SK-N-SH (cell line): ENCODE measurements around the gene P2RX3. TPM values are rescaled to one million over a fixed set of nuclear protein-coding genes. Genes with fewer than 3 reads are reported as not detected.

Source experiments
- CTCF ChIA-PET: fragments of 300-600, 350-600 bp; formaldehyde crosslinking; extraction: SDS; loops from one replicate; lab custom pipeline; 2021; lab: Yijun Ruan, JAX
- POLR2A ChIA-PET: fragments of 350-600 bp; sonication (Branson Sonifier 250); formaldehyde crosslinking; extraction: SDS; loops from one replicate; lab custom pipeline; 2020; ENCODE audit warnings: antibody characterized with exemption, inconsistent platforms; lab: Yijun Ruan, JAX
- DNase-seq: peaks from one replicate; pipeline ENCODE4 v3.0.0; 2012
- H2AFZ ChIP-seq: fragments of 200-600 bp; sonication (generic); 2 replicates; pipeline ENCODE4 v1.8.1; 2016; ENCODE audit warnings: antibody characterized with exemption, mild to moderate bottlenecking, low read depth
- H3F3A ChIP-seq: fragments of 200-600 bp; sonication (generic); replicated peaks from 2 replicates; pipeline ENCODE3; 2016; ENCODE audit warnings: antibody characterized with exemption, mild to moderate bottlenecking; ENCODE audit not compliant: insufficient read depth
- H3K27ac ChIP-seq, 2 experiments: fragments of 200-500 bp in 1 of 2; fragments of 200-600 bp in 1 of 2; sonication (Bioruptor generic) in 1 of 2; sonication (generic), shearing (Covaris generic) in 1 of 2; 2 replicates each; pipeline versions ENCODE4 v1.5.1 to v1.6.1; 2014 to 2016; ENCODE audit warnings: low read depth in 2 of 2, inconsistent platforms in 1 of 2, low read length in 1 of 2, mild to moderate bottlenecking in 1 of 2, mixed read lengths in 1 of 2
- H3K27me3 ChIP-seq: fragments of 200-600 bp; sonication (generic), shearing (Covaris generic); 2 replicates; pipeline ENCODE4 v1.6.1; 2016; ENCODE audit warnings: mixed run types; ENCODE audit not compliant: insufficient read depth
- H3K36me3 ChIP-seq, 2 experiments: fragments of 200-500 bp in 1 of 2; fragments of 200-600 bp in 1 of 2; sonication (Bioruptor generic) in 1 of 2; sonication (generic) in 1 of 2; replicated peaks in 1 of 2; 2 replicates each; pipeline versions ENCODE3 to v1.5.1; 2014 to 2016; ENCODE audit warnings: low read length in 1 of 2, mild to moderate bottlenecking in 1 of 2; ENCODE audit not compliant: insufficient read depth in 2 of 2, control insufficient read depth in 1 of 2
- H3K4me1 ChIP-seq, 2 experiments: fragments of 200-500 bp in 1 of 2; fragments of 200-600 bp in 1 of 2; sonication (Bioruptor generic) in 1 of 2; sonication (generic), shearing (Covaris generic) in 1 of 2; 2 replicates each; pipeline versions ENCODE4 v1.5.1 to v1.6.1; 2014 to 2016; ENCODE audit warnings: low read depth in 1 of 2, low read length in 1 of 2, mixed run types in 1 of 2; ENCODE audit not compliant: insufficient read depth in 2 of 2, control insufficient read depth in 1 of 2
- H3K4me2 ChIP-seq: fragments of 200-600 bp; sonication (generic), shearing (Covaris generic); 2 replicates; pipeline ENCODE4 v1.6.1; 2017; ENCODE audit warnings: mixed run types
- H3K4me3 ChIP-seq, 2 experiments: fragments of 200-500 bp in 1 of 2; fragments of 200-600 bp in 1 of 2; sonication (Bioruptor generic) in 1 of 2; sonication (generic), shearing (Covaris generic) in 1 of 2; 2 replicates each; pipeline versions ENCODE4 v1.5.1 to v1.8.1; 2014 to 2016; ENCODE audit warnings: low read depth in 2 of 2, inconsistent platforms in 1 of 2, low read length in 1 of 2, mild to moderate bottlenecking in 1 of 2, mixed read lengths in 1 of 2, moderate library complexity in 1 of 2
- H3K79me2 ChIP-seq: fragments of 200-600 bp; sonication (generic); 2 replicates; pipeline ENCODE4 v1.8.1; 2017; ENCODE audit warnings: mild to moderate bottlenecking; ENCODE audit not compliant: insufficient read depth
- H3K9ac ChIP-seq: fragments of 200-600 bp; sonication (generic); 2 replicates; pipeline ENCODE4 v1.6.1; 2017; ENCODE audit warnings: mixed run types
- H3K9me2 ChIP-seq: fragments of 200-600 bp; sonication (generic); 2 replicates; pipeline ENCODE4 v1.6.1; 2017; ENCODE audit warnings: mixed run types
- H3K9me3 ChIP-seq: fragments of 200-600 bp; sonication (generic); 2 replicates; pipeline ENCODE4 v1.6.1; 2017; ENCODE audit warnings: mixed run types, mild to moderate bottlenecking, moderate library complexity
- H4K20me1 ChIP-seq: fragments of 200-600 bp; sonication (generic); 2 replicates; pipeline ENCODE4 v1.6.1; 2017; ENCODE audit warnings: mild to moderate bottlenecking, mixed run types; ENCODE audit not compliant: insufficient read depth
- CTCF ChIP-seq: fragments of 200-600 bp; sonication (generic); IDR thresholded peaks from 2 replicates; pipeline ENCODE4 v1.6.1; 2017; ENCODE audit warnings: antibody characterized with exemption, mild to moderate bottlenecking, moderate library complexity
- ELF1 ChIP-seq: IDR thresholded peaks from 2 replicates; pipeline ENCODE4 v1.4.0; 2012
- EZH2phosphoT487 ChIP-seq: fragments of 200-600 bp; sonication (generic); IDR thresholded peaks from 2 replicates; pipeline ENCODE4 v1.6.1; 2017; ENCODE audit warnings: low read depth, mixed run types, mild to moderate bottlenecking, antibody characterized with exemption, moderate library complexity, borderline replicate concordance
- GABPA ChIP-seq: IDR thresholded peaks from 2 replicates; pipeline ENCODE4 v1.4.0; 2012; ENCODE audit warnings: low read depth, mild to moderate bottlenecking
- JUND ChIP-seq: IDR thresholded peaks from 2 replicates; pipeline ENCODE4 v1.4.0; 2012
- MEF2A ChIP-seq: IDR thresholded peaks from 2 replicates; pipeline ENCODE4 v1.4.0; 2012; ENCODE audit warnings: low read depth, borderline replicate concordance
- PBX3 ChIP-seq: IDR thresholded peaks from 2 replicates; pipeline ENCODE4; 2012
- RCOR1 ChIP-seq: fragments of 150-350 bp; IDR thresholded peaks from 2 replicates; pipeline ENCODE4 v1.6.1; 2017; ENCODE audit warnings: antibody characterized with exemption, low read length
- RFX5 ChIP-seq: IDR thresholded peaks from 2 replicates; pipeline ENCODE4 v1.6.1; 2012; ENCODE audit warnings: mild to moderate bottlenecking, improper control_type of control experiment, low read length
- TAF1 ChIP-seq: IDR thresholded peaks from 2 replicates; pipeline ENCODE4 v1.6.1; 2012; ENCODE audit warnings: low read depth, mild to moderate bottlenecking, low read length, moderate library complexity, borderline replicate concordance
- TEAD4 ChIP-seq: IDR thresholded peaks from 2 replicates; pipeline ENCODE4 v1.4.0; 2012; ENCODE audit warnings: mild to moderate bottlenecking, borderline replicate concordance; ENCODE audit not compliant: insufficient read depth
- USF1 ChIP-seq: IDR thresholded peaks from 2 replicates; pipeline ENCODE4 v1.4.0; 2012; ENCODE audit warnings: low read depth, borderline replicate concordance
- YY1 ChIP-seq: IDR thresholded peaks from 2 replicates; pipeline ENCODE4 v1.4.0; 2012; ENCODE audit warnings: low read depth, mild to moderate bottlenecking
- WGBS: methylation state at CpG from one replicate; pipeline ENCODE4 v1.1.6; 2017; ENCODE audit warnings: low lambda C conversion rate; 5-methylcytosine and 5-hydroxymethylcytosine counted together
- polyA plus RNA-seq, 3 experiments: library from polyadenylated mRNA; depleted of rRNA; stranded (reverse); fragments of >200 nt; gene quantifications; 2 replicates each; pipeline ENCODE4 v1.2.3, GENCODE V29; 2012

P2RX3 gene
- polyA plus RNA-seq, 1 of the 3 experiments (the other 2 are of a cell fraction) = not detected

- no peak for DNase-seq
- H3K79me2 ChIP-seq = peaks cover 45% of the 10 kb centered on the region
- no peaks in the 10 kb centered on the region for H3K9me3 ChIP-seq
- H3K4me3 ChIP-seq = no peak overlapping the region
- ChIA-PET CTCF (interaction anchor here (1.3 to 1.7 kb wide), 2 partner anchors 125 to 308 kb away, joined by 3 to 6 read pairs; no protein-coding TSS in a partner anchor), POLR2A (interaction anchor here (3.2 kb wide), 1 partner anchor 8 kb away, joined by 29 read pairs; the partner anchor contains the start of gene TNKS1BP1)
- H3K9ac ChIP-seq = no peak overlapping the region
- WGBS = 90% methylated on average over 8 of the region's 11 CpGs
- H3K4me1 ChIP-seq = peaks cover 7 to 15% of the 10 kb centered on the region in 2 experiments; a peak in 3 of 4 replicates
- no peak overlapping the region for H3K4me2 ChIP-seq
- no peaks in the 10 kb centered on the region for H3F3A ChIP-seq
- no peaks in the 10 kb centered on the region for H4K20me1 ChIP-seq
- no peak overlapping the region for H3K27ac ChIP-seq
- H2AFZ ChIP-seq = no peak overlapping the region
- H3K27me3 ChIP-seq = no peaks in the 10 kb centered on the region
- no peak for TF ChIP-seq RFX5
- TF ChIP-seq USF1 = no peak
- no peak for TF ChIP-seq JUND
- no peak for TF ChIP-seq EZH2phosphoT487
- no peak for TF ChIP-seq TAF1
- TF ChIP-seq, all 33 proteins: peak for 0
- no peaks in the 10 kb centered on the region for H3K9me2 ChIP-seq
- peaks cover 38 to 56% of the 10 kb centered on the region in 2 experiments for H3K36me3 ChIP-seq
Observed at GRCh38 chr11:57332694-57333440, 5.3 kb upstream of the P2RX3 start.

GRCh38 chr11:57335023-57335342 lies 3.2 kb upstream of the P2RX3 start:
- H3K36me3 ChIP-seq = peaks cover 23 to 34% of the 10 kb centered on the region in 2 experiments
- H3K9me3 ChIP-seq = no peaks in the 10 kb centered on the region
- no peaks in the 10 kb centered on the region for H3K27me3 ChIP-seq
- no peaks in the 10 kb centered on the region for H3F3A ChIP-seq
- H2AFZ ChIP-seq = peak overlapping the region; percentile 67; the same call in 1 of the 2 replicates
- peaks cover 43% of the 10 kb centered on the region for H3K79me2 ChIP-seq
- TF ChIP-seq RFX5 (no peak), YY1 (no peak), RCOR1 (no peak), MEF2A (no peak), CTCF (no peak), PBX3 (no peak), TEAD4 (no peak), ELF1 (no peak), JUND (no peak), GABPA (no peak)
- H4K20me1 ChIP-seq = no peaks in the 10 kb centered on the region
- CTCF ChIA-PET = interaction anchor here (0.8 to 1.9 kb wide), 6 partner anchors 10 to 148 kb away, joined by 3 to 5 read pairs (median 3); partner anchors contain the start of gene TNKS1BP1
- H3K9ac ChIP-seq = peak overlapping the region; percentile 92
- 17% methylated on average over 3 of the region's 7 CpGs for WGBS
- peak overlapping the region; percentile 69 to 87 for H3K4me3 ChIP-seq
- H3K9me2 ChIP-seq = no peaks in the 10 kb centered on the region
- POLR2A ChIA-PET = interaction anchor here (3.2 kb wide), 1 partner anchor 10 kb away, joined by 29 read pairs; the partner anchor contains the start of gene TNKS1BP1
- peak overlapping the region; percentile 45 to 85; a peak in 3 of 4 replicates for H3K27ac ChIP-seq
- H3K4me1 ChIP-seq = peaks cover 7 to 15% of the 10 kb centered on the region in 2 experiments; a peak in 3 of 4 replicates
- H3K4me2 ChIP-seq = peak overlapping the region; percentile 95
- DNase-seq = no peak
